Ecto neural progenitor cell (in vitro differentiated cells): ENCODE results near the gene NSG1.
"Not testable (repeated sequence)": the region's sequence is repeated elsewhere in the genome, so short reads cannot be mapped to it uniquely, and the experiment has no call there.

Source experiments
- DNase-seq: peaks from one replicate; pipeline ENCODE4 v3.0.0-alpha.2; 2018; ENCODE audit warnings: low spot score

NSG1 gene

DNA sequence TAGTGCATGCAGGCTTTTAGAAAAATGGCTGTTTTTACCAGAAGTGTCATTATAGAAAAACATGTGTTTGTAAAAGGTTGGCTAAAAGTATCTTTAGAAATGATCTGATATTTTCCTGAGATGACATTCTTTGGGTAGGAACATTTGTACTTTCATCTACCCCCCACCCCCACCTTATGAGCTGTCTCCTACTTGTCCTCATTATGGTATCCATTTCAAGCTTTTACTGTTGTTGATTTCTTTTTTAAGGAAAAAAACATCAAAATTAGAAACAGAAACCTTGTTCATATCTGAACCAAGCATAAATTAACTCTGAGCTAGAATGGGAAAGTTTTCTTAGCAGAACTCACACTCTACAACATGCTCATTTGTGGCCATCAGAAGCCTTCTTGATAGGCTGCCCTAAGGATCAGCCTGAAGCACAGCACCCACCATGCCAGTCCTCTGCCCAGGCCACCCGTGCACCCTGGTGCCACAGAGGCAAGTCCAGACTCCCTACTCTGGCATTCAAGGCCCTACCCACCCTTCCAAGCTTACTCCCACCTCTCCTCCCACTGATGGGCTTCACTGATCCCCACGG, 49.4 kb downstream of the NSG1 start:
- DNase-seq = no peak

DNA sequence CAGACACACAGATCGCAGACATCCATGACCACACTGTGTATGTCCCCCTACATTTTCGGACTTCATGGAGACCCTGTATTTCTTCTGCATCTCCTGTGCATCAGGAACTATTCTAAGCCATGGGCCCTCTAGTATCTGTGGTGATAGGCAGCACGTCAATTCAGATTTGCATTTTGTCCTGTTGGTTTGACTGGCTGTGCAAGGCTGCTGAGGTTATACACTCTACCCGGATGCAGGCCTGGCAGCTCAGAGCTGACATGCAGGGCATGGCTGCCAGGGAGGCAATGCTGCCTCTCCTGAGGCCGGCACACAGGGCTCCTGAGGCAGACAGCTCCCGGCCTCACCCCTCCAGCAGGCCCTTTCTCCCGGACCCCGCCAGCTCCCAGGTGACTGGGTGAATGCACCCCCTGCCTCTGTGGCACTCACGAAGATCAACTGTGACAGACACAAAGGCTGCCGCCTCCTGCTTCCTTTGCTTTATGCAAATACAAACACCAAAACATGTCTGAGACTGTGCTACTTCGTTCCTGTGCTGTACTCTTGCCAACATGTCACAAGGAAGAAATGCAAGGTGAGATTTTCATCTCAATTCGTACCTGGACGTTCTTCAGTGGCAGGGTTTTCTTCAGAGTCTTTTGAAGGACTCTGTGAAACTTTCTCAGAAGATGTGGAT, 51.0 kb downstream of the NSG1 start:
- DNase-seq = no peak

- no peak for DNase-seq
Measured at GRCh38 chr4:4438891-4439290, 52.0 kb downstream of the NSG1 start.

DNA sequence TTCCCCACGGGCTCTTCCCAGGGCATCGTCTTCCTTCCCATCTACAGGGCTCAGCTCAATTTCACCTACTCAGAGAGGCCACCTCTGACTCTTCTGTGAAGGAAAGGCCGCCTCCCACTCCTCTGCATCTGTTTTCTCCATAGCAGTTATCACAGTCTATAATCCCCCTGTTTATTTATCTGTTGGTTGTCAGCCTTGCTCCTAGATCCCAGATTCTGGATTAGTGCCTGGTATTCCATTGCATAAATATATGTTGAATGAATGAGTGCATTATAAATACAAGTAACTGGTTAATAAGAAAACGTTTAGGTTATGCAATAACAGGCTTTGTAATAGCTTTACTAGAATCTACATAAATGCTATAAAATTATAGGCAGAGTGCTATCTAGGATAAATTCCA, 52.9 kb downstream of the NSG1 start:
- no peak for DNase-seq

DNA sequence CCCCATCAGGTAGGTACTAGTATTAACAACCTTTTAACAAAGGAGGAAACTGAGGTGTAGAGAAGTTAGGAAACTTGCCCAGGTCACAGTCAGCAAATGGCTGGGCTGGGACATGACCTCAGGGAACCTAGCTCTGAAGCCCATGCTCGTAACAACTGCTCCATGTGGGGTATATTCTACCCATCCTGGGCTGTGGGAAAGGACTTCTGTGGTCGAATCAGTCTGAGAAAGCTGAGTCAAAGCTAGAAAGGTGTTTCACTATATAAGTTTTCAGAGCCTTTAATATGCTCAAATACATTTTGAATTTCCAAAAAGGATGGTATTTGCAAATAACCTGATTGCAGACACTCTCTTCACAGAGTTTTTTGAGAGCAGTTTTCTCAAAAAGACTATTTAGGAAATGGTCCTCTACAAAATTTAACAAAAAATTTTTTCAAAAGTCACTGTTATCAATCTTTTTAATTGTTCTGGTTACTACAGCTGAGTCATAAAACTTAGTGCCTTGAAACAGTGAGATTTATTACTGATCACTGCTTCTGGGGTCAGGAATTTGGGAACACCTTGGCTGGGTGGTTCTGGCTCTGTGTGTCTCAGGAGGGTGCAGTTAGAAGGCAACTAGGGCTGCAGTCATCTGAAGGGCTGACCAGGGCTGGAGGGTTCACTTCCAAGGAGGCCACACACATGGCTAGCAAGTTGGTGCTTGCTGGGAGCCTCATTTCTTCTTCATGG, 53.6 kb downstream of the NSG1 start:
- no peak for DNase-seq

DNA sequence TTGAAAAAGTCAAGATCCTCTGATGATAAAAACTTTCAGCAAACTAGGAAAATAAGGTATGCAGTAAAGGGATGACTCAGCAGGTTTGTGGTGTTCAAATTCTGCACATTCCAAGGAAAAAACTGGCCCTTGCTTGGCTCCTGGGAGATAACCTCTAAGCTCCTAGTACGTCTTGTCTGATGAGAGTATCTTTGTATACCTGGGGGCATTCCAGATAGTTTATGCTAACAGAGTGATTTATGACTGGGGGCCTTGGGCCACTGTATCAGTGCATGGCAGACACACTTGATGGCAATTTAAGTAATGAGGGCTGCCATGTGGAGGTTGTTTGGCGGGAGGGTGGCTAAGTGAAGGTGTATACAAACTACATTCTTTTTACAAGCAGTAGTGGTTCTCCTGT, 56.9 kb downstream of the NSG1 start:
- DNase-seq = no peak

DNA sequence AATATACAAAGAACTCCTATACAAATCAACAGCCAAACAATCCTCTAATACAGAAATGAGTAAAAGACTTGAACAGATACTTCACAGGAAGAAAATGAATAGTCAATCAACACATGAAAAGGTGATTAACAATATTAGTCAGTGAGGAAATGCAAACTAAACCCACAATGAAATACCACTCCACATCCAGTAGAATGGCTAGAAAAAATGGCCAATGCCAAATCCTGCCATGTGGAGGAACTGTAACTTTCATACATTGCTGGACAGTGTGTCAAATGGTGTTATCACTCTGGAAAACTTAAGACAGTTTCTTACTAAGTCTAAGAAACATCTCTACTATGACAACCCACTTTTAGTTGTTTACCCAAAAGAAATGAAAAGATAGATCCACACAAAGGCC, 59.5 kb downstream of the NSG1 start:
- DNase-seq = no peak

GRCh38 chr4:4455210-4455865, 68.4 kb downstream of the NSG1 start:
- no peak for DNase-seq

DNA sequence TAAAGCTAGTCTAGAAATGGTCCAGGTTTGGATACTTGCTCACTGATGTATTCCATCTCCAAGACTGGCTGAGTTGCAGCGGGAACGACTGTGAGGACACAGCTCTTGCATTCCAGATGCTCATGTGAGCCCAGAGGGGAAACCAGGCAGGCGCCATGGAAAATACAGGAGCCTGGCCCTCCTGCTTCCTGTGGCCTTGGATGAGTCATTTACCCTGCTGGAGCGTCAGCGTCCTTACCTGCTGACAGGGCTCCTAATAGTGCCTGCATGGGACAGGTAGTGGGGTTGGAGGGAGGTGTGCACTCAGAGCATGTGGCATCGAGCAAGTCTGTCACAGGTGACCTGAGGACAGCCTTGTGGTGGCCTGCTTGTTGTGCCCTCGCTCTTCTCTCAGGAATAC, 69.4 kb downstream of the NSG1 start:
- no peak for DNase-seq

- no peak for DNase-seq
Measured at GRCh38 chr4:4456816-4457578, 70.1 kb downstream of the NSG1 start.

DNA sequence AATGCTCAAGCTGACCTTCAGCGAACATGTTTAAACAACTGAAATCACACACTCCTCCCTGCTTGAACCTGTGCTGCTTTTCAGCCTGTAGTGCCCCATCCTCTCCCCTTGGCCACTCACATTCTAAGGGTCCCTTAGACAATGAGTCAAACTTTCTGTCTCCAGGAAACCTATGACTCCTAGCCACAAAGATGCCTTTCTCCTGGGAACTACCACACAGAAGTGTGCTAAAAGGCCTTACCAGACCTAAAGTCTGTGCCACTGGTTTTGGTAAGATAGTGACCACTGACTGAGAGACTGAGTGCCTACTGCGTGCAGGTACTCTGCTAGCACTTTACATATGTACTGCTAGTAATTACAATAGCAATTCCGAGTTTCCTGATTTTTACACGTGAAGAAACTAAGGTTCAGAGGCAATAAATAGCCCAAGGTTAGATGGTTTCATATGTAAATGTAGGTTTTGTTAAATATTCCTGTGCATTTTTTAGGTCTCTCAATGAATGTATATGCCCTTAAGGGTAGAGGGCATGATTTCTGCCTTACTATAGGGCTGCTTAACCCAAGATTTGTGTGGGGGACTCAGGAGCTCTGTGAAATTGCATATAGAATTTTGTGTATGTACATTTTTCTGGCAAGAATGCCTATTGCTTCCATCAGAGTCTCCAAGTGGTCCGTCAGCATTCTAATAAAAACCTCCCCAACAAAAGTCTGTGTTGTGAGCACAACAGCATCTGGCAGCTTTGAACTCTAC, 71.1 kb downstream of the NSG1 start:
- no peak for DNase-seq

DNA sequence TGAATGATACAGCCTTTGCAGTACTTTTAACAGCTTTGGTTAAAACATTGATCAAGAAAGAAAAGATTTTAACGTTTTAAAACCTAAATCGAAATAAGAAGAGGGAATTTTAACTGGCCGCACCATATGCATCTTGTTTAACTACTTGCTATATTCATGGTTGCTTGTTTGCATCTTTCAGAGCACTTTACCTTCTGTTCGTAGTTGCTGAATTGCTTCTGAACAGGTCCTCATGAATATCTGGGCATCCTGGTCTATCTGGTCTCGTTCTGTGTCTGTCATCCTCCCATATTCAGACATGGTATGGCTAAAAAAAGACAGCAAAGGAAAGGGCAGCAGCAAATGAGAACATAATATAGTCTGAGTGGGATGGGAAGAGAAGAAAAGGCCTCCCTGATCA, 72.3 kb downstream of the NSG1 start:
- no peak for DNase-seq

DNA sequence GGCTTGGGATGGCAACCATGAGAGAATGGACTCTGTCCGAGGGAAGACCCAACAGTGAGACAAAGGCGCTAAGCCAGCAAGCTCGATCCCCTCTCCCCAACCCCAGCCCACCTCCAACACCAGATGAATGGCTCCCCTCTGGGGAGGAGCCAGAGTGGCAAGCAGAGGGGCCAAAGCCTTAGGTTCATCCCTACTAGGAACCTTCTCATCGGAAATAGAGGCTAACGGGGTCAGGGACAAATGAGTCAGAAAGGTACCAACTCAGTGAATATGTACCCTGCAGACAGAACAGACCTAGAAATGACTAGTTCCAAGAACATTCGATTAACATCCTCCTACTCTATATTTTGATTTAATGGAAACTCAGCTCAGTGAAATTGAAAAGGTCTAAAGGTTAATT, 73.9 kb downstream of the NSG1 start:
- no peak for DNase-seq

DNA sequence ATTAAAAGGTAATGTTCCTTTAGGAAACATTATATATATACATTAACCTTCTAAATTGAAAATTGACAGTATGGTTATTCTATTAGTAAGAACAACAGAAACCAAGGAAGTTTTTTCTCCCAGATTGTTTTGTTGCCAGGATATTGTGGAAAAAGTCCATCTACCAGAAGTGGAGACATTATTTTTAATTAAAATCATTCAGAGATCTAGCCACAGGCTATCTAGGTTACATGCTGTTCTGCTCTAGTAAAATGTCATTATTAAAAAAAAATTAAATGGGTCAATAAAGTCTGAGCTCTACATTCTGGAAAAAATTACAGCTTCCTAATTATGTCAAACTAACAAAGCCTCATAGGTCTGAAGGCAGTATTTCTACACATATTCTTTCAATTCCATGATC, 74.3 kb downstream of the NSG1 start:
- no peak for DNase-seq

GRCh38 chr4:4461850-4462249, 74.9 kb downstream of the NSG1 start:
- DNase-seq = no peak

GRCh38 chr4:4462970-4463369, 76.1 kb downstream of the NSG1 start:
- DNase-seq = no peak

- not testable (repeated sequence) for DNase-seq
Measured at GRCh38 chr4:4465238-4465637, 78.3 kb downstream of the NSG1 start.
